GM19193 (cell line): Measurements from ENCODE around the gene MNX1.

Experiments used
- POLR2A ChIP-seq: IDR thresholded peaks from 4 replicates; pipeline ENCODE4 v1.6.1; 2011; ENCODE audit not compliant: insufficient read depth, insufficient read length; ENCODE audit errors: extremely low read depth

MNX1 gene

DNA sequence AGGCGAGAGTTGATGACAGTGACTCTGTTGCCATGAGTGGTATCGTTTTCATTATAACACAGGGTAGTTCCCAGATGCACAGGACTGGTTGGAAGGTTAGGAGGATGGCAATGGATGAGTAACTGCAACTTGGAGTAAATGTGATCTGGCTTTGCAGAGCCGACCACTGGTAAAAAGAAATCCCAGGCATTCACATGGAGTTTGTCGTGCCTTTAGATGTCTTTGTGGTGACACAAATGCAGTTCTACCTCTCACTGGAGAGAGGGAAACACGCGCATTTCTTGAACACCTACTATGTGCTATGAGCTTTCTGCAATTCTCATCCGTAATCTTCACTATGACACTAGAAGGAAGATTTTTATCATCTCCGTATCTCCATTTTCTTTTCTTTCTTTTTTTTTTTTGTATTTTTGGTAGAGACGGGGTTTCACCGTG, 1.7 kb upstream of the MNX1 start:
- TF ChIP-seq POLR2A, result no peak

DNA sequence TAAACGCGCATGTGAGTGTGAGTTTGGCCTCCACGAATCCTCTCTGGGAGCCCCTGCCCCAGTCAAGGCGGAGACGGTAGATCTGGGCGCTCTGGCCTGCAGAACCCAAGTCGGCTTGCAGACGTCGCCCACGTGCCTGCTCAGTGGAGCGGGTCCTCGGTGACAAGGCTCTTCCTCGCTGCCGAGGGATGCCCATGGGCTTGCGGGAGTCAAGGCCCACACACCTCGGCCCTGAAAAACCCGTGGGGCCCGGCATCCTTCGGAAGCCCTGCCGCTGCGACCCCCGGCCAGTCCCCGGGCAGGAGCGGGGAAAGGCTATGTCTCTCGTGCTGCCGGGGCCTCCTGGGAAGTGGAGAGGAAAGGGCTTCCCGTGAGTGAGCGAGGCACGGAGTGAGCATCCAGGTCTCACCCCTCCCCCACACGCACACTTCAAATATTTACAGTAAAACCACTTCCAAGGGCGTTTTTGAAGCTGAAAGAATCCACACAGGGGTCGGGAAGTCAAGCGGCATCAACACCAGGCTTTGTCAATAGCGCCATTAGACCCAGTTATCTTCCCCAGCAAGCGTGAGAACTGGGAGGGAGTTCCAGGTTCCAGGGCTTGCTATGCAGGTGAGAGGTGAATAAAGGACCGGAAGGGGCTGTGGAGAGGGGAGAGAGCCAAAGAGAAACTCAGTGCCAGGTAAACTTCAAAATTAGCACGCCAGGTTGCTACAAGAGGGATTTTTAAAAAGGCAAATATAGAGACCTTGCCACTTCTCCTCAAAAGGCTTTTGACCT, 1.1 kb upstream of the MNX1 start:
- TF ChIP-seq POLR2A, result no peak

DNA sequence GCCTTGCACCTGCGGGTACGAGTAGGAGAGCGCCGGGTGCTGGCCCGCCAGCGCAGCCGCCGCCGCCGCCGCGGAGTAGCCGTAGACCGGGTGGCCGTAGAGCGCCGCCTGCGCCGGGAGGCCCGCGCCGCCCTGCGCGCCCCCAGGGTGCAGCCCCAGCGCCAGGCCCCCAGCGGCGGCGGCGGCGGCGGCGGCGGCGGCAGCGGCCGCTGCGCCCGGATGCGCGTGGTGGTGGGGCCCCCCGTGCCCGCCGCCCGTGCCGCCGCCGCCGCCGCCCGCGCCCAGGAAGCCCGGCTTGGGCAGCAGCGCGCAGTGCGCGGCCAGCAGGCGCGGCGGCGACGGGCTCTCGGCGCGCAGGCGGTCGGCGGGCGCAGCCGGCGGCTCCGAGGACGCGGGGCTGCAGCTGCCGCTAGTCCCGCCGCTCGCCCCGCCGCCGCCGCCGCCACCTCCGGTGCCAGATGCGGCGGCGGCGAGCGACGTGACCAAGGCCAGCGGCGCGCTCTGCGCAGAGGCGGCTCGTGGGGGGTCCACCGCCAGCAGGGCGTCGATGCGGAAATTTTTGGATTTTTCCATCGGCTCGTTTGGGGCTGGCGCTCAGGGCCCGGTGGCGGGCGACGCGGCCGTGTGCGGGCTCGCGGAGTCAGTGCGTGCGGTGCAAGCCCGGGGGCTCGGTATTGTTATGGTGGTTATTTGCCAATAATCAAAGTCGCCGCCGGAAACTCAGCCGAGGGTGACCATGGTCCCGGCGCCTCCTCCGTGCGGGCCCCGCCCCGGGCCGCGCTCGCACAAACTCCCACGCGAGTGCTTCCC, 480 bp downstream of the MNX1 start:
- TF ChIP-seq POLR2A, result no peak

- peak; percentile 36 for TF ChIP-seq POLR2A
These were observed 1.2 kb downstream of the MNX1 start for GRCh38 chr7:157009170-157009777.

GRCh38 chr7:157008206-157009169, 2.0 kb downstream of the MNX1 start:
- TF ChIP-seq POLR2A, result no peak

GRCh38 chr7:157007470-157008066, 2.9 kb downstream of the MNX1 start:
- no peak for TF ChIP-seq POLR2A

GRCh38 chr7:157006829-157007469, 3.5 kb downstream of the MNX1 start:
- no peak for TF ChIP-seq POLR2A

- no peak for TF ChIP-seq POLR2A
These were observed 4.2 kb downstream of the MNX1 start for GRCh38 chr7:157006205-157006747.

- no peak for TF ChIP-seq POLR2A
These were observed 4.8 kb downstream of the MNX1 start for GRCh38 chr7:157005456-157006204.

DNA sequence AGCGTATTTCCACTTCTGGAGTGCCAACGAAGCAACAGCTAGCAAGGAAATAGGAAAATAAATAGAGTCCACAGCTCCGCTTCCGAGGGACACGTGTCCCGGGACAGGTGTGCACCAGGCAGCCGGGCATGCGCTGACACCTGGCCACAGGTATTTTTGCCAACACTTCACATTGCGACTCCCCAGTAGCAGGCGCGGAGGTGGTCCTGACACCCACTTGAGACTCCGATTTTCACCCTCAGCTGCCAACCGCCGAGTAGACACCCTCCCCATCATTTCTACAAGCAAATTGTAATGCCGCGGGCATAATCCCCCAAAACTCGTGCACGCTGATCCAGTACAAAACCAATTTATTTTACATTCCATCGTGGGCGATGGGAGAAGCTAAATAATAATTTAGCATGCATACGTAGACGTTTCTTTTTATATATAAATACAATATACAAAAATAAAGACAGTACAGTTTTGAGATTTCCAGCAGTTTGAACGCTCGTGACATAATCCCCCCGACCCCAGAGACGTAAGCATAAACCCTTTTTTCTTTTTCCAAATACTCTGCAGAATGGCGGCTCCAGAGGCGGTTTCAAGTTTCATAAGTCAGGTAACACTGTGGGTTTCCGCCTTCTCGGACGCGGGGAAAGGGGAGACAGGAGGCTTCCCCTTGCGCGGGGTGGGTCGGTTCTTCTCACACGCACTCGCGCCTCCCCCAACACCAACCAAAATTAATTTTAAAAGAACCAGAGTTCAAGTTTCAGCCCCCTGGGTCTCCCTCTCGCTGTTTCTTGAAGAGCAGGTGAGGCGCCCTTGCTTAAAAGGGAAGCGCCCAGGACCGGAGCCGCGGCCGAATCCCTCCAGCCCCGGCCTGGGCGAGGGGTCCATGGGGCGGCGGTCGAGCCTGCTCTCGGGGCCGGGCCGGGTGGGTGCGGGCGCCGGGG, 5.7 kb downstream of the MNX1 start:
- no peak for TF ChIP-seq POLR2A

DNA sequence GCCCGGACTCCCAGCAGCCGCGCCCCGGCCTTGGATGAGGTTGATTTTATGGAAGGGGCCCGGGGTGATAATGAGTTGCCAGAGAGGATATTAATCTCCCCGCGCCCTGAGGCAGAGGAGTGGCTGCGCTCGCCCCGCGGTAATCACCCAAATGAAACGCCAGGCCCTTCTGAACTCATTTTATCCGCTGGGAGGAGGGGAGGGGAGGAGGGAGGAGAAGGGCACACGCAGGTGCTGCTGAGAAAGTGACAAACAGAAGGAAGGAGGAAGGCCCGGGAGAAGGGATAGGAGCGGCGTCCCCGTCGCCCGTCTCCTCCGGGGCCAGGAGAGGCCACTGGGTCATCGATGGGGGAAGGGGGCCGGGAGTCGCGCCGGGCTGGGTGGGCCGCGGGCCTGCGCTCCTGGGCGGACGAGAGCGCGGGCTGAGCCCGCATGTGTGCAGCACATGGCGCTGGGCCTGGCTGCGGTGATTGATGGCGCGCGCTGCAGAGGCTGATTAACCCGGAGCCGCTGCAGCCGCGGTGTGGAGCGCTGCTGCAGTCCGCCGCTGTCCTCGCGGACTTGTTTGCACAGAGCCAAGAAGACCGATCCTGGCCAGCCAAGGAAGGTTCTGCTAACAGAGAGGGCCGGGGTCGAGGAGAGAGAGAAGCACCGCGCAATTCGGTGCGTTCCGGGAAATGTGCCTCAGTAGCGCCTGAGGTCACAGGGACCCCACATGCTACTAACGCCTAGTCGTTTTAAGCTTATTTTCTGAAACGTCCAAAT, 6.5 kb downstream of the MNX1 start:
- no peak for TF ChIP-seq POLR2A
